Measurements from ENCODE around the gene SCAMP2. TPM values are rescaled to one million over a fixed set of nuclear protein-coding genes. Genes with fewer than 3 reads are reported as not detected.

Gene SCAMP2
- total RNA-seq, 1 donor from 2014 or later: 77.2 TPM

DNA sequence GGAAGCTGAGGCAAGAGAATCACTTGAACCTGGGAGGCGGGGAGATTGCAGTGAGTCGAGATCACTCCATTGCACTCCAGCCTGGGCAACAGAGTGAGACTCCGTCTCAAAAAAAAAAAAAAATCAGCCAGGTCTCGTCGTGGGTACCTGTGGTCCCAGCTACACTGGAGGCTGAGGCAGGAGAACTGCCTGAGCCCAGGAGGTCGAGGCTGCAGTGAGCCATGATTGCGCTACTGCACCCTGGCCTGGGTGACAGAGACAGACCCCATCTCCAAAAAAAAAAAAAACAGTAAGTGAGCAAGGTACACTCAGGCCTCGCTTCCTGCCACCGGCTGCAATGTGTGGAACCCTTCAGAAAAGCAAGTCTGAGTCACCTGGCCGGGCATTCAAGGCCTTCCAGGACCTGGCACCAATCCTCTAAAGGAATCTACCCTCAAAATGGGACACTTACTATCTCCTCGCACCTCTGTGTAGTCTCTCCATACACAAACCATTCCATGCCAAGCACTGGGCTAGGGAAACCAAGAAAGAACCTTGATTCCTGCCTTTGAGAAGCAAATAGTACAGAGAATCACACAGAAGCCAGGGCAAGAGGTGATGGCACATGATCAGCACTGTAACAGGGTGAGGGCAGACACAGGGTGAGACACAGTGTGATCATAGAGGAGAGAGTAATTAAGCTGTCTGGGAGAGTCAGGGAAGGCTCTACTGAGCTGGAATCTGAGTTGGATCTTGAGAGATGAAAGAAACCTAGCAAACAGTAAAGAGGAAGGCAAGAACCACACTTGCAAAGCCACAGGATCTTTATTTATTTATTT is 9.7 kb downstream of the SCAMP2 start:
- no peak for DNase-seq (ENCODE audit: low read depth)

DNA sequence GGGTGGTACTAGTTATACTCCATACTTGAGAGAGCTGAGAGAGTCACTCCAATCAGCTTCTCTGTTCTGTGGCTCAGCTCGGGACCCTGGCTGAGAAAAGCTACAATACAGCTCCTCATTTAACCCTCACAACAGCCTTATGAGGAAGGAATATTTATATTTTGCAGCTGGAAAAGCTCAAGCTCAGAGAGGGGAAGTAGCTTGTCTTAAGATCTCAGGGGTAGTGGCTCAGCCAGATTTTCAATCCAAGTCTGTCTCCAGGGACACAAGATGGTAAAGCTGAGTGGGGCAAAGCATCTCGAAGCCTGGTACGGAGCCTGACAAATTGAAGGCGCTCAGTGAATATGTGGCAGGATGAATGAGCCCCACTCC is 14.8 kb downstream of the SCAMP2 start:
- DNase-seq (ENCODE audit: low read depth): no peak

DNA sequence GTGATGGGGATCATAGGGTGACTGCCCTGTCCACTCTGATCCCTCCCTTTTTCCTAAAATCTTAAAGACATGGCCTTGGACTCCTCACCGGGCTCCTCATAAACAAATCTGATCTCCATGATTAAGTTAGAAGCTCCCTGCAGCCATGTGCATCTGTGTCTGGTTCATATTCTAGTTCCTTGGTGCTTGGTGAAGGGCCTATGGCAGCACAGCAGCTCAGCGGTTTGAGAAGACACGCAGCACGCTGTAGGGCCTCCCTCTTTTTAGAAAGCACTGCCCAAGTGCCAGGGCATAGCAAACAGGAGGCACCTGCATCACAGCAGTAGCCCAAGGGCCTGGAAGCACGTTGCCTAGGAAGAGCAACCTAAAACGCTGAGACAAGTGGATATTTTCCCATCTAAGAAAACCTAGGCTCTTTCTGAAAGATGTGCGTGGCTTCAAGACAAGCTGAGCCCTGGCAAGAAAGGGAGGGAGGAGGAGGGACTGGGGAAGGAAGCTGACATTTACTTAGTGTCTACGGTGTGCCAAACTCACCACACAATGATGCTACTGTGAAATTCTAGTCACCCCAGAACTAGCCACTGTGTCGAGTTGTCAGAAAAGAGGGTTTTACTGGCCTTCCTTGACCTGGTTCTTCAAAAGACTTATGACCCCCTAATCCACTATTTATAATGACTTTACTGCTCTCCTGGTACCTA is 15.3 kb downstream of the SCAMP2 start:
- DNase-seq (ENCODE audit: low read depth): no peak

DNA sequence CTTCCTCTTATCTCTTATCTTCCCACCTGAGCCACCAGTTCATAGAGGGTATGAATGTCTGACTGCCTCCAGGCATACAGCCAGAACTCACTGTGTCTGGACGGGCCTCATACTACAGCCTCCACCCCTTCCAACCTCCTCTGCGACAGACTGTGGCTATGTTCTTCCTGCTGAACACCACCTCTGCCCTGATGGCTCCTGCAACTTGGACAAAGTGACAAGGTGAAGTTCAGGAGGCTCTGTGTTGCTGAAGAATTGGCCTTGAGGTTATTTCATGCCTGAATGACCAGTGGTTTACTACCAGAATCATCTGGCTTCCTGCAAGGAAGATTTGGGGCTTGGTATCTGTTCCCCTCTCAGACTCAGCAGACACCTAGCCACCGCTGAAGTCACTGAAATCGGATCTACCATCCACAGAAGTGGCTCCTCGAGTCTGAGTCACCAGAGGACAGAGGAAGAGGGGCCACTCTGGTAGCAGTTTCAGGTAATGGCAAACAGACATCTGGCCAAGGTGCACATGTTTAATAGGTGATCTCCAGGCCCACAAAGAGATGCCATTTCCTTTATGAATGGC is 16.0 kb downstream of the SCAMP2 start:
- DNase-seq (ENCODE audit: low read depth): no peak

DNA sequence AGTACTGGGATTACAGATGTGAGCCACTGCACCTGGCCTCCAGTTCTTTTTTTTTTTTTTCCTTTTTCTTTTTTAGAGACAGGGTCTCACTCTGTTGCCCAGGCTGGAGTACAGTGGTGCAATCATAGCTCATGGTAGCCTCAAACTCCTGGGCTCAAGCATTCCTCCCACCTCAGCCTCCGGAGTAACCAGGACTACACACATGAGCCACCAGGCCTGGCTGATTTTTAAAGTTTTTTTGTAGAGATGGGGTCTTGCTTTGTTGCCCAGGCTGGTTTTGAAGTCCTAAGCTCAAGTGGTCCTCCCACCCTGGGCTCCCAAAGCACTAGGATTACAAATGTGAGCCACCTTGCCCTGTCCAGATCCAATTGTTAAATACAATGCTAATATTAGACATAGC is 16.6 kb downstream of the SCAMP2 start:
- no peak for DNase-seq (ENCODE audit: low read depth)

DNA sequence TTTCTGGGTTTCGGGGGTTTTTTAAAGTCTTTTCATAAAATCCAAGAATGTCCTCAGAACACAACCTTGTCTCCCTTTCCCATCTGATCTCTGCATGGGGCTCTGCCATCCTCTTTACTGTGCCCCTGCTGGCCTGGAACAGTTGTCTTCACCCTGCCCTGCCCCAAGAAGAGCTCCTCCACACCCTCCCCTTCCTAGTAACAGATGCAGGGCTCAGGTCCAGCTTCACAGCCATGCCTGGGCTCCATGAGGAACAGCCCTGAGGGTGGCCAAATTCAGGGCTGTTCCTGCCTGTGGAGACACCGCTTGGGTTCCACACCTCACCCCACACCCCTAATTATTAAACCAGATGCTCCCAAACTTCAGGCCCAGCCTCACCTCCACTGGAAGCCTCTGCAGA is 17.3 kb downstream of the SCAMP2 start:
- peak; percentile 93 for DNase-seq (ENCODE audit: low read depth)

DNA sequence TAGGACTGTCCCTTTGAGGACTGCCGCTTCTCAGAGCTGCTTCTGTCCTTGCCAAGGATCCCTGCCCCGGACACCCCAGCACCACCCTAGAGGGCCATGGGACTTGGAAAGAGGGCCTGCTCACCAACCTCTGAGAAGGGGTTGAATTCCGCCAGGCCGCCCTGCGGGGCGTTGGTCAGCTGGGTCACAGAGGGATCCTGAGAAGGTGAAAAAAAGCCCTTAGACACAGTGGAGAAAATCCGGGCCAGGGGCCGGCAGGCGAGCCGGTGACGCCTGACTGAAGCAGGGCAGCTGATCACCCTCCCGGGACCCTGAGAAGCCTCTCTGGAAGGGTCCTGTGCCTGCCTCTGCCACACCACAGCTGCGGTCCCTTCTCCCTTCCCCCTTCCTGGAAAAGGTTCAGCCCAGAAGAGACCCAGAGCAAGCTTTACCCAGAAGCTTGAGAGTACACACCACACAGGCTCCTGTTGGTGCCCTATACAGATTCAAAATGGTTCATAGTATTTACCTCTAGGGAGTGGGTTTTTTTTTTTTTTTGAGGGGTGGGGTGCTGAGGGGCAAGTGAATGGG is 18.6 kb downstream of the SCAMP2 start:
- peak; percentile 53 for DNase-seq (ENCODE audit: low read depth)

DNA sequence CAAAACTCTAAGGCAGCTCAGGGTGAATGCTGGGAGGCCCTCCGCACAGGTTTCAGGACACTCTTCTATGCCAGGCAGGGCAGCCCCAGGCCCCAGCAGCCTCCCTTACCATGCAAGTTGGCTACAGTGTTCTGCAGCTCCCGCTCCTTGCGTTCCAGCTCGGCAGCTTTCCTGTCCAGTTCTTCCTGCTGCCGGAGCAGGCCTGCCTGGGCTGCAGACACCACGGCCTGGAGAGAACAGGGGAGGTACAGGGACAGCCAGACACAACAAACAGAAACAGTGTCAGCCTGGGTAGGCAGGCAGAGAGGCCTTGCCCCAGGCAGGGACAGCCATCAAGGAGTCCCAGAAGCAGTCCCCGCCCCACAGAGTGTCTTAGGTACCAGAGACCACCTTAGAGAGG is 21.2 kb downstream of the SCAMP2 start:
- no peak for DNase-seq (ENCODE audit: low read depth)

DNA sequence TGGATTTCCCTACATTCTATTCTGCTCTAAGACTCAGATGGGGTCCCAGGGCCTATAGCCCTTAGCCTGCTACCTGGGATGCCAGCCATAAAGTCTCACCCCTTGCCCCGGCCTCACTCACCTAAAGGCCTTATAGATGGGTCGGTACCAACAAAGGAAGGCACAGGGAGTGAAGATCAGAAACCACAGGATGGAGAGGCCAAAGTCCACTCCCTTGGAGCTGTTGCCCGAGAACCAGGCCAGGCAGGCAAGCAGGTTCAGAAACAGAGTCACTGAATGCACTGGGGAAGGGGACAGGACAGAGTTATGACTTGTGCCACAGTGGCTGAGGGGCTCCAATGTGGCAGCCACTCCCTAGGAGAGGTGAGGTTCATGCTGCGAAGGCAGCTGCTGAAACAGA is 22.8 kb downstream of the SCAMP2 start:
- DNase-seq (ENCODE audit: low read depth): no peak

DNA sequence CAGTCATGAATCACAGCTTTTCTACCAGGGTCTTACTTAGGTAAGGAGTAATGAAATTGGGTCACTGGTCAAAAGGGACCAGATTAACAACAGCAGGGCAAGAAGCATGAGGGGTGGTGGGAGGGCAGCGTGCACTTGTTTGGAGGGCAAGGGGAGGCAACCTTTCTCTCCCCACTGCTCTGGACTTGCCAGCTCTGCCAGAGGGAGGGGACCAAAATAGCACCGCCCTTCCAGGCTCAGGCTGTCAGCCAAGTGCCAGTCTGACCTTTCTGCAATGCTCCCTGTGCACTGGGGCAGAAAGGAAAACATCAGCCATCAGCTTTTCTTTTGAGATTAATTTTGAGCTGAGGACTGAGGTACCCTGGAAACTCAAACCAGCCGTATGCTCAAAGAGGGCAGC is 25.7 kb downstream of the SCAMP2 start:
- DNase-seq (ENCODE audit: low read depth): no peak

DNA sequence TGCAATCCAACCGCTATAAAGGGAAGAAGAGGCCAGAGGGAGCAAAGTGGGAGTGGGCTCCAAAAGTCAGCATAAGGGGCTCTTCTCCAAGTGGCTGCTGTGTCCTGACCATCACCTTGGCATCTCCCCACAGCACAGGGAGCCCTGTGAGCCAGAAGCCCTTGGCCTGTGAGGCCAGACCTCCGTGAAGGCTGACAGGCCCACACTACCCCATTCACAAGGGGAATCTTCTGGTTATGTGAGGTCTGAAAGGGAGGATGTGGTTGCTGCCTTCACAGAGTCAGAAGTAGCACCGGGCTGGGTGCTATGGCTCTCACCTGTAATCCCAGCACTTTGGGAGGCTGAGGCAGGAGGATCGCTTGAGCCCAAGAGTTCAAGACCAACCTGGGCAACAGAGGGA is 27.6 kb downstream of the SCAMP2 start:
- no peak for DNase-seq (ENCODE audit: low read depth)

DNA sequence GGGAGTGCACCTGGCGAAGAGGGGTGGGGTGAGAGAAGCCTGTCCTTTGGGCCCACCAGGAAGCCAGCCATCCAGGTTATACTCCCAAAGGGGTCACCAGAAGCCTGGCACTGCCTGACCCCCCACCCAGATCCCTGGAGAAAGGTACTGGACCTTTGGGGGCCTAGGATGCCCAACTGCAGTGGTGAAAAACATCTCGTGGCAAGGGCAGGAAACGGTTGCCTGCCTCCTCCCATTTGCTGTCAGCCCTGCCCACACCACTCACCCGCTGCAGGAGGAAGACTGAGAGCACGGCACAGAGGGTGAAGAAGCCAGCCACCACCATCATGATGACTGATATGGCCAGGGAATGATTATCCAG is 28.0 kb downstream of the SCAMP2 start:
- DNase-seq (ENCODE audit: low read depth): no peak

DNA sequence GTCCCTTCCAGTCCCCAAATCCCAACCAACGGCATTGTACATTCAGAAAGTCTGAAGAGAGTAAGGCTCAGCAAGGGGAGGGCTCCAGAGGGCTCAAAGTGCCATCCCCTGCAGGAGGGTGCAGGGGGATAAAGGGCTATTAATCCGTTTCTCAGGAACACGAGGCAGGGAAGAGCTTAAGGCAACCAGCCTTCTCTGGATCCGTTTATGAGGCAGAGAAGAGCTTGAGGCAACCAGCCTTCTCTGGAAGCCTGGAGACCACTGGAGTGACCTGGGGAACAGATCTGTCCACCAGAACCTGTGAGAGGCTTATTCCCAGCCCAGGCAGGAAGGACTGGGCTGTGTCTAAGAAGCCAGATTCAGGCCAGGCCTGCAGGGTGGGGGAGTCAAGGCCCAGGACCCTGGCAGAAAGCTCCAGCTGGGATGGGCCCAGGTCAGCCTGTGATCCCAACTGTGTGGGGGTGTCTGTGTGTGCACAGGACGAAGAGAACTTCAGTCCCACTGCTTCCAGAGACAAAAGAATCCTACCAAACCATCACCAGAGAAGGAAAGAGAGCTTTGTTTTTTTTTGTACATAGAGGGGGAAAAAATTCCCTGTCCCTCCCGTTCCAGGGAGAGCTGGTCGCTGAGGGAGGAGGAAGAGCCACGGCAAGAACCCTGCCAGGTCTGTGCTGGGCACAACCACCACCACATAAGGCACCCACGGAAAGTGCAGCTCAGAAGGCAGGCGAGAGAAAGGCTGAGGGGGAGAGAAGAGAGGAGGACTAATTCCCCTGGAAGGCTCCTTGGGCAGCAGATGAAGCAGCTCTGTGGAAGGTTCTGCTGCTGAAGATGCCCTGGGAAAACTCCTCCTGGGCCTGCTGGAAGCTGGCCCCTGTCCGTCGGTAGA is 28.6 kb downstream of the SCAMP2 start:
- DNase-seq (ENCODE audit: low read depth): no peak

DNA sequence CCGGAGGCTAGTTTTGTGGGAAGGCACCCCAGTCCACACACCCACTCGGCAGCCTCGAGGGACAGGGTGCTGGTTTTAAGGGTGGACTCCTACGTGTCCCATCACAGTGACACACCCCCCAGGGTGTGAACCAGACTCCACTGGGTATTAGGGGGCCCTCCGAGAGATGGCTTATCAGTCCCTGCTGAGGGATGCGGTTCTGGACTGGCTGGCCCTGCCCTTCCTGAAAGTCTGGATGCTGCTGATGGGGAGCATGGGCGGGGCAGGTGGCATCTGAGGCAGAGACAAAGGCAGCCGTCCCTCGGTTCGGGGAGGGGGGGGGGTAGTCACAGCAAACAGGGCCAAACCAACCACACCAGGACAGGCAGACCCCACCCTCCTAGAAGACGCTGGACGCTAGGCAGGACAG is 29.3 kb downstream of the SCAMP2 start:
- DNase-seq (ENCODE audit: low read depth): no peak

DNA sequence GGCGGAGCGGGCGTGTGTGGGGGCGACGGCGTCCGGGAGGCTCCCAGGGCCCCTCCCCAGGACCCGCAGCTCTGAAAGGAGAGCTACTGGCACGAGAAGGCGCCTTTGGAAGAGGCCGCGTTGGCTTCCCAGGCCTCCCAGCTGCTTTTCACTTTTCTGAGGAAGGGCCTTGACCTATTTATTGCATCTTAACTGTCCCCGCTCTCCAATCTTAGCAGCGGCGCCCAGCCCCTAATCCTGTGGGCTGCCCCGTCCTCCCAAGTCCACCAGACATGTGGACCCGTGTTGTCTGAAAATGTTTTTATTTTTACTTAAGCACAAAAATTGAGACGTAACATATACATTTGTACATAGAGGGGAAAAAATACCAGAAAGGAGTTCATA is 29.7 kb downstream of the SCAMP2 start:
- DNase-seq (ENCODE audit: low read depth): no peak

DNA sequence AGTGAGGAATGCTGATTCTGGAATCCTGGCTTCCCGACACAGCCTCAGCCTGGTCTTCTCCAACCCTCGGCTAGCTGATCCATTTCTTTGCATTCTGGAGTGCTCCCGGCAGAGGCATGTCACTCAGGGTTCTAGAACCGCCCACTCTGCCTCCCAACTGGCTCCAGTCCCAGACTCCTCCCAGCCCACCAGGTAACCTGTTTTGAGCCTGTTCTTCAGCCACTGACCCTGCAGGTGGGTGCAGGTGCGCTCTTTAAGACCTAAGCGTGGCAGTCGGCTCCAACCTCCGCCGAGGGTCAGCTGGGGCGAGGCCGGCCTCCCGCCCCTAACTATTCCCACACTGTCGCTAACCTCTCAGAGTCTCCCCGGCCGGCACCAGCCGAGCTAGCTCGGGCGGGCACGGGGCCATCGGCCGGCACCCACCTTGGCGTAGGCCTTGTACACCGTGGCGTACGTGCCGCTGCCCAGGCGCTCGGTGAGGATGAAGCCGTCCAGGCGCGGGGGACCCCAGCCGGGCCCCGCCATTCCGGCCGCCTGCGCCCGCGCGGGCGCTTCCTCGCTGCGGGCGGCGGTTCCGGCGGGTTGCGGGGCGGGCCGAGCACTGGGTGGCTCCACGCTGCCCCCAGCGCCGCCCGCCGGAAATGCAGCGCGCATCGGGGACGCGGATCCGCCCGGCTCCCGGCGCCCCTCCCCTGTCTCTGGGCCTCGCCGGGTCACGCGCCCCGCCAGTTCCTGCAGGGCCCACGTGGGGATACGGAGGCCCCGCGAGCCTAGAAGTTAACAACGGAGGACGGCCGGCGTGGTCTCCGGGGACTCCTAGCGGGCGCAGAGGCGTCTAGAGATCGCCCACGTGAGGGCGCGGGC is 30.4 kb downstream of the SCAMP2 start, which contains the start of gene ULK3:
ULK3 (minus strand) TSS at position 576 of the 864 bp plus-strand sequence; CDS start at position 525, 51 bp downstream.
- peak; percentile 94 for DNase-seq (ENCODE audit: low read depth)

DNA sequence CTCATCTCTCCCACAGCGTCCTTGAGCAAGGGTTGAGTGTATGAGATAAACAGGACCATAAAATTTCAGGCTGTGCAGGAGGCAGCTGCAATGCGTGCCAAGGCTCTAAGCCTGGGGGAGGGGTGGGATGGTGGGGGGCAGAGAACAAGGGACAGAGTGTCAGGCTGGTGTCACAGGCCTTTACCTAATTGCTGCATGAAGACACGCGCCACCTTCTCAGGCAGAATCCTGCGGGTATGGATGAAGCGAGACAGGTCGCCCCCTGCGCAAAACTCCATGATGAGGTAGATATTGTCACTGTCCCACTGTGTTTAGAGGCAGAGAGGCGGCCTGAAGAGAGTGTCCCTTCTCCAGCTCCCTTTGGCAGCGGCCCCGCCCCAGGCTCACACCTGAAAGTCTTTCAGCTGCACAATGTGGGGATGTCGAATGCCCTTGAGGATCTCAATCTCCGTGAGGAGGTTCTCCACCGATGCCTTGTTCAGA is 31.2 kb downstream of the SCAMP2 start:
- no peak for DNase-seq (ENCODE audit: low read depth)

DNA sequence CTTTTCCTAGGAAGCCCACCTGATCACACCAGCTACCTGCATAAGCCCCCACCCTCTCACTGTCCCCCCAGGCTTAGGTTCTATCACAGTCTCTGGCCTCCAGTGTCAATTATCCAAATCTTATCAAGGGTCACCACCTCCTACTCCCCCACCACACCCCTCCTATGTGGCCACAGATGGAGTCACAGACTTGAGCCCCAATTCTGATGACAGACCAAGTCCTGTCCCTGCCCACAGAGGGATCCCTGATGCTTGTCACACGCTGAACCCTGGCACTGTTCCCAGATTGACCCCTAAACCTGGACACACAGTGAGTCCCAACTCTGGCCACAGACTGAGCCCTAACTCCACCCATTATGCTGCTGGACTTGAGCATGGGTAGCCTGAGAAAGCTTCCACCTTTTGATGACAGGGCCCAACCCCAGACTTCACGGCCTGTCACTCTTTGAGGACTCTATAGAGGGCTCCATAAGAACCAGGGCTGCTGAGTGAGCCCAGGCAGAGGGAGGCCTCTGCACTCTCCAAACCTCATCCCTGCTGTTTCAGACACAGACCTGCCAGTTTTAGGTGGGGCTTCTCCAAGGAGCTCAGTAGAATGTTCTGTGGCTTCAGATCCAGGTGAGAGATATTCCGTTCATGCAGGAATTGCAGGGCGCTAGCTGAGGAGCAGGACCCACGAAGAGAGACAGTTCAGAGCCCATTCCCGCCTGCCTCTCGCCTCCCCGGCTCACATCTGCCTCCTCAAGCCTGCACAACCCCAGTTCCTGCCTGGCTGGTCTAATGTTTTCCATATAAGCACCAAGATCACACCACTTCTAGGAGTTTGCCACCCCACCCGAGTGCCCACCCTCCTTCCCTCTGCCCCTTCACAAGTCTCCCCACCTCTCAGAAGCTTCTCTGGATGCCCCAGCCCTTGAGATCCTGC is 32.1 kb downstream of the SCAMP2 start:
- DNase-seq (ENCODE audit: low read depth): no peak
